CD4-positive, alpha-beta T cell treated with Interleukin-10 for 1 hour (primary cell): ENCODE data around the gene FBXO34.
A peak's percentile ranks its signal among the peaks of the same experiment; 100 is the strongest.
"Not testable (repeated sequence)": the region's sequence is repeated elsewhere in the genome, so short reads cannot be mapped to it uniquely, and the experiment has no call there.

Experiments used
- DNase-seq: peaks from one replicate; pipeline ENCODE4 v3.0.0-alpha.2; 2020

Gene FBXO34

DNA sequence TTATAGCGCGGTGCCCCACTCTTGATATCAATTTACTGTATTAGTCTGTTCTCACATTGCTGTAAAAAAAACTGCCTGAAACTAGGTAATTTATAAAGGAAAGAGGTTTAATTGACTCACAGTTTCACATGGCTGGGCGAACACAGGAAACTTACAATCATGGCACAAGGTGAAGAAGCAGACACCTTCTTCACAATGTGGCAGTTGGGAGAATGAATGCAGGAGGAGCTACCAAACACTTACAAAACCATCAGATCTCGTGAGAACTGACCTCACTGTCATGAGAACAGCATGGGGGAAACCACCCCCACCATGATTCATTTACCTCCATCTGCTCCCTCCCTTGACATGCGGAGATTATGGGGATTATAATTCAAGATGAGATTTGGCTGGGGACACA is 42.3 kb downstream of the FBXO34 start:
- no peak for DNase-seq

DNA sequence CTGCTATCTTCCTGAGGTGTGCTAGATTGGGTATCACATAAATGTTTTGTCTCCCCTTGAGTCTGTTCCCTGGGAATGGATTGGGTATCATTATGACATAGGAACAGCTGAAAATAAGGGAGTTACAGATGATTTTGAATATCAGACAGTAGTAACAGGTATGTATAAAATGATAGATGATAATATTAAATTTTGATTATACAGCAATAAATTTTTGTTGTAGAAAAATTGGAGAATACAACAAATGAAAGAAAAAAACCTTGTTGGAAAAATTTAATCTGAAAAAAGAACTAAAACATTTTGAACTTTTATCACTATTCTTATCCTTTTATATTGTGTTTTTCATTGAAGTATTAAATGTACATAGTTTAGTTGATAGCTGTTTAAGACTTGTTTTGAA is 43.2 kb downstream of the FBXO34 start:
- no peak for DNase-seq

DNA sequence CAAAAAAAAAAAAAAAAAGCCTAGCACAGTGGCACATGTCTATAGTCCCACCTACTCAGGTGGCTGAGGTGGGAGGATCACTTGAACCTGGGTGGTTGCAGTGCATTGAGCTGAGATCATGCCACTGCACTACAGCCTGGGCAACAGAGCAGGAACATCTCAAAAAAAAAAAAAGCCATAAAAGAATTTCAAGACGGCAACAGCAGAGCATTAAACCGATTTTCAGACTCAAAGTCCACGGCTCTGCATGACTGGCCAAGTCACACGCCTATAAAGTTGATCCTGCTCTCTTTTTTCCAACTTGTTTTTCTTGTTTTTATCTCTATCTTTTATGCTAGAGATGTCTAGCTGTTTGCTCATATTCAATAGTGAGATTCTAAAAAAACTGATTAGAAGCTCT is 45.3 kb downstream of the FBXO34 start:
- no peak for DNase-seq

DNA sequence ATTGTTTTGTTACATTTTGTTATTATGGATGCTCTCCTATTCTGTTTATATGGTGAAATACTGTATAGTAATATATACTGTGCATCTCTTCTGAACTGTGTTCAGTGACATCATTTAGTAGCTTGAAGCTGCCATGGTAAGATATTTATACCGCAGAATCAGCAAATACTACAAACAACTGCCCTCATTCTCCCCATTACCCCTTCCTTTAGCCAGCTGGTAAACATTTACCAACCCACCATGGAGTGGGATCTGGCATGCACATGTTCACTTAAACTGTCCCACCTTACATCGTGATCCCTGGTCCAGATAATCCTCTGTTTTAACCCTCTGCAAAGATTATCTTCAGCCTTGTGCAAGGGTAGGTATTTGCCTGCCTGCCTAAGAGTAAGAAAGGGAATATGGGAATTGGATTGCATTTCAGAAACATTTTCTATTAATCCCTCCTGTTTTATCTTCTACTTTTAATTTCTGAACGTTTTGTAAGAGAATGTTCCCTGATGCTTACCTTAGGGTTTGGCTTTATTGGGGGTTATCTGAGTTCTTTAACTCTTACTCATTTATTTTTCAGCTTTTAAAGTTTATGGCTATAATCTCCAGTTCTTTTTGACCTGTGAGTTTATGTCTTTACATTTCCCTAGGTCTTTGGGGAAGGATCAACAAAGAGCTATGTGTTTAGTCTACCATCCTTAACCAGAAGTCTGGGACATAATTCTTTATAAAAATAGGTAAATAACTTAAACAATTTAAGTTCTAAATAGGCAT is 46.5 kb downstream of the FBXO34 start:
- no peak for DNase-seq

DNA sequence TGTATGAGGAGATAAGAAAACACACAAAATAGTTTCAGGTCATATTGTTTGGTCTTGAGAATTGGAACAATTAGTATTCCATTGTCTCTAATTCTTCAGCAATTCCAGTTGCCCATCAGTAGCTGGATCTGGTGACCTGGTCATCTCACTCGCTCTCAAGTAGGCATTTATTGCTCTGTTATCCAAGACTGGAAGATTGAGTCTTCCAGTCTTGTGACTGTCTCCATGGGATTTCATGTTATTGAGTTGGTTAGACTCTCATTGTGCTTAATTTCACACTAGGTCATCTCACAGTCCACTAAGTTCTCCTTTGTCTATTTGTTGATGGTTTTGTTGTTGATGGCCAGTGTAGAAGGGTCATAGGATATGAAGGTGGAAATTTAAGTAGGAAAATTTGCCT is 47.5 kb downstream of the FBXO34 start:
- no peak for DNase-seq

DNA sequence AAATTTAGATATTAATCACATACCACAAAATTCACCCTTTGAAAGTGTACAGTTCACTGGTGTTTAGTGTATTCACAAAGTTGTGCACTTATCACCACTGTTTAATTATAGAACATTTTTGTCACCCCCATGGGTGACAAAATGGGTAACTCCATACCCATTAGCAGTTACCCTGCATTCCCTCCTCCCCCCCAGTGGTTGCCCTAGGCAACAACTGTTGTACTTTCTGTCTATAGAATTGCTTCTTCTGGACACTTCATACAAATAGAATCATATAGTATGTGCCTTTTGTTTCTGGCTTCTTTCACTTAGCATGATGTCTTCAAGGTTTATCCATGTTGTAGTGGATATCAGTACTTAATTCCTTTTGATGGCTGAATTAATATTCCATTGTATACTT is 52.7 kb downstream of the FBXO34 start:
- no peak for DNase-seq

DNA sequence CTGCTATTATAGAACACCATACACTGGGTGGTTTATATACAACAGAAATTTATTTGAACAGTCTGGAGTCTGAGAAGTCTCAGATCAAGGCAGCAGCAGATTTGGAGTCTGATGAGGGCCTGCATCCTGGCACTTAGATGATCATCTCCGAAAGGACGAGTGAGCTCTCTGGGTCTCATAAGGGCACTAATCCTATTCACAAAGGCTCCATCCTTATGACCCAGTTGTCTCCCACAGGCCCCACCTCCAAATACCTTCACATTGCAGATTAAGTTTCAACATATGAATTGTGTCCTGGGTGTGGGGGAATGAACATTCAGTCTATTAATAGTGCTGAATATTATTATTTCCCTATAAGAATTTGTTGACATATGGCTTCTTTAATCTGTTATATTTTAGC is 53.6 kb downstream of the FBXO34 start:
- DNase-seq, result no peak

DNA sequence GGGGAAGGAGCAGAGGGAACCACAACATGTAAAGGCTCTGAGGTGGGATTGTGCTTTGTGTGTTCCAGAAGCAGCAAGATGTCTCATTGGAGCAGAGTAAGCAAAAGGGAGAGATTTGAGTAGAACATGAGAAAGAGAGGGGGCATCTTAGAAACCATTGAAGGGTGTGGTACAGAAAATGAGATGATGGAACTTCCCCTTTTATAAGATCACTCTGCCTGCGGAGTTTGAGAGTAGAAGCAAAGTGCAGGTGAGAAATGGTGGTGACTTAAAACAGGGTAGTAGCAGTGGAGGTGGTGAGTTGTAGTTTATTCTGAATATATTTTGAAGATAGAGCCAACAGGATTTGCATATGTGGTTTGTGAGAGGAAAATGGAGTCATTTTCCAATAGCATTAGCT is 56.0 kb downstream of the FBXO34 start:
- no peak for DNase-seq

DNA sequence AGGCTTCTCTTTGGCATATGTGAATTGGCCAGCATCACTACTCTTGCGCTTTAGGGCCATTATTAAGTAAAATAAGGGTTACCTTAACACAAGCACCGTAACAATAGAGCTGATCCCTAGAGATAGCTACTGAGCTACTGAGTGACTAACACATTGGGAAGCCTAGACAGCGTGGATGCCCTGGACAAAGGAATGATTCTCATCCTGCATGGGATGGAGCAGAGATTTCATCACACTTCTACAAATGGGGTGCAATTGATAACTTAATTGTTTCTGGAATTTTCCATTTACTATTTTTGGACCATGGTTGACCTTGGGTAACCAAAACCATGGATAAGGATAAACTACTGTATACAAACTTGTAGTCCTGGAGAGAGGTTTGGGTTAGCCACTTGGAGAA is 57.1 kb downstream of the FBXO34 start:
- DNase-seq, result no peak

DNA sequence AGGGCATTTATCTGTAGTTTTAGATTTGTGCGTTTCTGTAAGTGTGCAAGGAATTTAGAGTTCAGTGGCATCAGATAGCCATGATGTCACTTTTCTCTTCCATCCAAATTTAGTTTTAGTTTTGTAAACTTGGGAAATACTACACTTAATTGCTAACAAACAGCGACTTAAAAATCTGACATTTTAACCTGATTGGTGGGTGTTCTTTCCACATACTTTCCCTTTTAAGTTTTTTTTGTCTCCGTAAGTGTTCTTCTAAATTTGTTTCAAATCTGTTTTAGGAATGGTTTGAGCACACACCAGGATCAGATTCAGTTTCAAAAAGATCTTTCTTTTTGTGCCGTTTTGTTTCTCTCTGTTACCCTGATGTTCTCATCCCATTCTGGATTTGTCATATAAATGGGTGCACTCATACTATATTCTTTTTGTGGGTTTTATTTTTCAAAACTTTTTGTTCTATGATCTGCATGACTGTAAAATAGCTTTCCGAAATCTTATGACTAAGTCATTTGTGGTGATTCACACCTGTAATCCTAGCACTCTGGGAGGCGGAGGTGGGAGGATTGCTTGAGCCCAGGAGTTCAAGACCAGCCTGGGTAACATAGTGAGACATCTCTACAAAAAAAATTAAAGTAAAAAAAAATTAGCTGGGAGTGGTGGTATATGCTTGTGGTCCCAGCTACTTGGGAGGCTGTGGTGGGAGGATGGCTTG is 58.9 kb downstream of the FBXO34 start:
- no peak for DNase-seq

DNA sequence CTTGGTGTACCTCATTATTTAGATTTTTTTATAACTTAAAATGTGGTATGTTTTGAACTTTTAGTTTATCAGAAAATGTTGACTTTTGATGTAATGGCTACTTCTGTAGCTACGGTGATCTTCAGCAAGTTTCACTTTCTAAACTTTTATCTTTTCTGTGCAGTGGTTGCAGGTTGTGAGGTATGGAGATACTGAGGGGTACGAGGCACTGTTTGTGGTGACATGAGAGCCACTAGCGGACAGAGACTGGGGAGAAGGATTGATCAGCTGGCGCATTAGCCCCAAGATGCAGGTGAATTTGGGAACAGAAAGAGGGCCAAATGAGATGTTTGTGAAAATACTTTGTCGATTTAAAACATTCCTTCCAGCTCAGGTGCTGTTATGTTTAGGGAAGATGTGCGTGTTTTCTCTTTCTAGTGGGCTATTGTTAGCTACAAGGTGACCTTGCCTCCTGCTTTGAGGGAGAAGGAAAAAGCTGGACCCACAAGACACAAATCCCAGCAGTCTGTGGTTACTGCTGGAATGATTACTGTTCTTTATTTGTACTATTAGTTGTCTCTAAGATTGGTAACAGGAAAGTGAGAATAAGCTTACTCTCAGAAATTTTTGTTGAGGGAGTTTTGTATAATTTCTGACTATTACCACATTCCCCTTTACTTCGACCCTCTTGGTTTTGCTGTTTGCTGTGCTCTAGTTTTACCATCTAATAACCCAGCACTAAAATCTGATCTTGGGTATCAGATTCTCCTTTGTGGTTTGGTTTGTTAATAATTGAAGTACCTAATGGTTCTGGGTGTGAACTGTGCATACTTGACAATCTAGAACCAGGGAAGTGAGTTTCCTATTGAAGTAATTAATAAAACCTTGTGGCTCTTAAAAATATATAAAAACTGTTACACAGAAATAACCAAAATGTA is 61.7 kb downstream of the FBXO34 start:
- peak; percentile 60 for DNase-seq

DNA sequence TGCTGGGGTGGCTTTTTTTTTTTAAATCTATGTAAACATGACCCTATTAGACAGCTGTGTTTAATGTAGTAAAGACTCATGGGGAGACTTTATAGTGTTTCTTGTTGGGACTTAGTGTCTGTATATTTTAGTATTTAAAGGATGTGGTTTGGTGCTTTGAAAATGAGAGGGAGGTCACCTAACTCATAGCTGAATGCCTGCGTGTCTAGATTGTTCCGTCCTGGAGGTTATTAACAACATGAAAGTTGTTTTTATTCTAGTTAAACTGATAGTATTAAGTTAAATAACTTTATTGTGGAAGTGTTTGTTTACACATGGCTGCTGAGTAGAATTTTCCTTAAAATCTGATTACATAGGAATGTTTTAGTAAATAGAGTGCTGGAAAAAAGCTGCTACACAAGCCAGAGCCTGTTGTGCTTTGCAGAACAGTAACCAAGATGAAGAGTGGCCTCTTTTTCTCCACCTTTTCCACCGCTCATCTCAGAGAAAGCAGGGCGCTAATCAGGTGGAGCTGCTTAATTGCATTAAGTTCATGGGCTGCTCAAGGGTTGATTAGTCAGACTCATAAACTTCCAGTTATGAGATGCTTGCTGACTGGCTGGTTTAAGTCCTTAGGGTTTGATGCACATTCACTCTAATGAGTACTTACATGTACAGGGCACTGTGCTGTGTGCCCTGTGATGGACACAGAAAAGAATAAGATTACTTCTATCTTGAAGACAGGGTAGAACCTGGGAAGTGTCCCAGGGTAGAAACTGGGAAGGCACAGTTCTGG is 62.7 kb downstream of the FBXO34 start:
- DNase-seq, result peak; percentile 43

DNA sequence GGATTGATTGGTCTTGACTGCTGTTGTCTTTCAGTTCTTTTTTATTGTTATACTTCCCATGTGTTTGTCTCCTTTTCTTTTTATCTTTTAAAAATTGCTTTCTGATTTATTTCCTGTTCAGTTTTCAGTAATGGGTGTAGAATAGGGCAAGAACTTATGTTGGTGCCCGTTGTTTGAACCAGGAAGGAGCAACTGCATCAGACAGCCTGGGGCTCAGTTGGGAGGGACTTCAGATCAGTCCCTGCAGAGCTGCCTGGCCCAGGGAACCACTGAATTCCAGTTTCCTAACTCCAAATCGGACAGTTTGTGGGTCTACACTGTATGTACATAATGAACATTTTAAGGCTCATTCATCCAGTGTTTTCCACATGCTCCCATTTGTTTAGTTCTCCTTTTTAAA is 64.9 kb downstream of the FBXO34 start:
- peak; percentile 46 for DNase-seq

DNA sequence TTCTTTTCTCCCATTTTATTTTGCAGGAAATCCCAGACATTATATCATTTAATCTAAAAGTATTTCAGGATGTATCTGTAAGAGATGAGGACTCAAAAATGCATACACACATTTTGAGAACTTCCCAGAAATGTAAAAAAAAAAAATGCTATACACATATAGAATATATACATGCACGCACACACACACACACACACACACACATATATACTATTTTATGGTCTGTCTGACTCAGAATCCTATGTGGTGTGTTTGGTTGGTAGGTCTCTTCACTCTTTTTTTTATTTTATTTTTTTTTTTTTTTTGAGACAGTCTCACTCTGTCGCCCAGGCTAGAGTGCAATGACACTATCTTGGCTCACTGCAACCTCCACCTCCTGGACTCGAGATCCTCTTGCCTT is 65.5 kb downstream of the FBXO34 start:
- DNase-seq, result no peak

DNA sequence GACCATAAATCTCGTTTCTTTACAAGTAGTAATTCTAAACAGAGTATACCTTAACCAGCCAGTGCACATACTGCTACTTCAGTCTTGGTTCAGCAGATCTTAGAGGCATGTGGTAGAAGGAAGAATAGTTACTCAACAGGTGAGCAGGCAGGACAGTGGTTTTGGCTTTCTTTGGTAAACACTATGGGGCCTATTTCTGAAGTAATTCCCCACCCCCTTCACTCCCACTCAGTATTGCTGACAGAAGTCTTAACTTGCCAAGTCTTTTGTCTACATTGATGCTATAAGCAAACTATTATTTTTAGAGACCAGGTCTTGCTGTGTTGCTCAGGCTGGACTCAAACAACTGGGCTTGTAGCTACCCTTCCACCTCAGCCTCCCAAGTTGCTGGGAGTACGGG is 68.5 kb downstream of the FBXO34 start:
- no peak for DNase-seq

DNA sequence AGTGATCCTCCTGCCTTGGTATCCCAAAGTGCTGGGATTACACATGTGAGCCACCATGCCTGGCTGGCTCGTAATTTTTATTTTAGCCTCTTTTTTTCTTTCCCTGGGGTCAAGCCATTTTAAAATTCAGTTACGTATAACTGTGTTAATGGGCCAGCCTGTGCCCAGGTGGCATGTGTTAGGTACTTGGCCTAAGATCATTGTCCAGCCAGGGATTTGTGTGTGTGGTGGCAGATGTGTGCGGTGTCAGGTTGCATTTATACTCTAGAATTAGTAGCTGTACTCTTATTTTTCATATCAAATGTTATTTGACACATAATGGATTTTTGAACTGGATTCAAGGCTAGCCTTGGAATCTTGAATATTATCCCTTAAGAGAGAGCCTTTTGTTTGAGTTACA is 69.3 kb downstream of the FBXO34 start:
- no peak for DNase-seq

DNA sequence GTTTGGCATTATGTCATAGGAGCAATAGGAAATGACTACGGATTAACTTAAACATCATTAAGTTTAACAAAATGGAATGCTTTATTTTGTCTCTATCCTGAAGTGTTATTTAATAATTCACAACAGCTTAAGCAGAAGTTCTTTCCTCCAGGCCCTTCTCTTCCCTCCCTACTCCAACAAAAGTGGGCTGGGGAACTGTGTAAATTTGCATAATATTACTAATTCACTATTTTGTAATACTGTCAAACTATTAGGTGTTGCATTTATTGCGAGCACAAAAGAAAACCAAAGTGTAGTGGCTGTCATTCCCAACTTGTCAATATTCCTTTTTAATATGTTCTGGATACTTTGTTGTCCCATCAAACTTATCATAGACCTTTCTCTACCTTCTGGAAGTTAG is 70.6 kb downstream of the FBXO34 start:
- no peak for DNase-seq

DNA sequence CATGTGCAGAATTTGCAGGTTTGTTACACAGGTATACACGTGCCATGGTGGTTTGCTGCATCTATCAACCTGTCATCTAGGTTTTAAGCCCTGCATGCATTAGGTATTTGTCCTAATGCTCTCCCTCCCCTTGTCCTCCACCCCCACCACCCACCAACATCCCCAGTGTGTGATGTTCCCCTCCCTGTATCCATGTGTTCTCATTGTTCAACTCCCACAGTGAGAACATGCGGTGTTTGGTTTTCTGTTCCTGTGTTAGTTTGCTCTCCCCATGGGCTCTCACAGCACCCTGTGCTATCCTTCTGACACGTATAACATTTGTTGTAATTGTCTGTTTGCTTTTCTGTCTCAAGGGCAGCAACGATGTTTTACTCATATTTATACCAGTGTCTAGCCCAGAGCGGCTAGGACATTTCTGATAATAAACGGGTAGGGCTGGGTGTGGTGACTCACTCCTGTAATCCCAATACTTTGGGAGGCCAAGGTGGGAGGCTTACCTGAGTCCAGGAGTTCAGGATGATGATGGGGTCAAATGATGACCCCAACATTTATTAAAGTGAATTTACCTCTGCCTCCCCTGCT is 73.5 kb downstream of the FBXO34 start:
- DNase-seq, result not testable (repeated sequence)

DNA sequence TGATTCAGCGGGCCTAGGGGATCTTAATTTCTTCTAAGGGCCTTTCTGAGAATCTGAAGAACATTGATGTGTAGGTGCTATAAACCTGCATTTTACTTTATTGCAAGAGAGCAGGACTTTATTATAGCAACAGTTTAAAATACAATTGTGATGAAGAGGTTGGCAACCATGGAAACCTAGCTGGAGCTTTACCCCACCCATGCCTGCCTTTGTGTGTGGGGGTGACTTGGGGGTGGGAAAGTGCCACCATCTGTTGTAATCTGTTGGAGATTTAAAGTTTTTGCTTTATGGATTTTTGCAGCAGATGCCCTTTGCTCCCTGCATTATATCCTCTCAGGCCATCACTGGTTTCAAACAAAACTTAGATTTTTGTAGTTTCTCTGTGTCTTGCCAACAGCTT is 75.8 kb downstream of the FBXO34 start:
- DNase-seq, result no peak

DNA sequence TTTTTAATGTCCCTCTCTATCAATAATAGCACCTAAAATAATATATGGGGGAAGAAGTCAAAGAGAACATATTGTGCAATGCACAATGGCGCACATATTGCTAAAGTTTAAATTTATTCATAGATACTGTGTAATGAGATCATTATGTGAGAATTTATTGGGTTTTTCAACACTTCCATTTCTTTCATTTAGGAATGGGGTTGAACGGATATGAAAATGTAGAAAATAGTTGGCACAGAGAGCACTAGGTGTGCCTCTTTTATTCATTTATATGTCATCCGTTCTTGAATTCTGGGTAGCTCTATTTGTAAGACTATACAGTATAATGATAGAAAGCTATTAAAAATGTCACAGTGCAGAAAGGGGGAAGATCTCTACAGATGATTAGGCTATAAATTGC is 76.5 kb downstream of the FBXO34 start:
- no peak for DNase-seq

DNA sequence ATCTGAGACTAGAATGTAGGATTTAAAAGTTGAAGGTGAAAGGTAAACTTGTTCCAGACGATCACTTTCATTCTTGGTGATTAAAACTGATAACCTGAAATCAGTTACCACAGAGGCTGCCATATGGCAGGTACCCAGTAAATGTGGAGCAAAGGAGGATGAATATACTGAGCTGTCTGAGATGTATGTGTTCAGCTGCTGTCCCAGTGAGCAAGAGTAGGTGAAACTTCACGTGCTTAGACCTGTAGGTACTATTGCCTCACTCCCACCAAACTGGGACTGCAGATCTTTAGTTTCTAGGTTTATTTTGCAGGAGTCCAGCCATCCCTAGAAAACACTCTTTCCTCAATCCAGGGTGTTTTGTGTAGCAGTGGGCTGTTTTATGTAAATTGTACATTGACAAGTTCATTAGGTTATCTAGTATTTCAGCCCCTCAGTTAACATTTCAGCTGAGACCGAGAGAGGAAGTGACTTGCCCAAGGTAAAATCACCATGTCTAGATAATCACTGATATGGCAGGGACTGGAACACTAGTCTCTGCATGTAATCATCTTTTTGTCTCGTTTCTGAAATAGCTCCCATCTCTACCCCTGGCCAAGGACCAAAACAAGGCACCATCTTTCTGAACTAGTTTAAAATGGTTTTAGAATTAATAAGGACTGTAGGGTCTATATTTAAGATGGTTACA is 77.7 kb downstream of the FBXO34 start:
- DNase-seq, result peak; percentile 11

DNA sequence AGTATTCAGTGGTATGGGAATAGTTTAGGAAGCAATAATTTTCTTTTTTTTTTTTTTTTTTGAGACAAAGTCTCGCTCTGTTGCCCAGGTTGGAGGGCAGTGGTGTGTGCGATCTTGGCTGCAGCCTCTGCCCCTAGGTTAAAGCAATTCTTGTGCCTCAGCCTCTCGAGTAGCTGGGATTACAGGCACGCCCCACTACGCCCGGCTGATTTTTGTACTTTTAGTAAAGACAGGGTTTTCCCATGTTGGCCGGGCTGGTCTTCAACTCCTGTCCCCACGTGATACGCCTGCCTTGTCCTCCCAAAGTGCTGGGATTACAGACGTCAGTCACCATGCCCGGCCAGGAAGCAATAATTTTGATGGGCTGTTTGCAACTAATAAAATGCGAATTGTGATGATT is 78.3 kb downstream of the FBXO34 start:
- no peak for DNase-seq
